ENCODE results near the gene ASPDH. TPM values are rescaled to one million over a fixed set of nuclear protein-coding genes. Genes with fewer than 3 reads are reported as not detected.

ASPDH gene
- total RNA-seq, 3 donors from 2014 or later, result not detected

GRCh38 chr19:50465000-50465399, 48.7 kb downstream of the ASPDH start:
- Histone ChIP-seq H3K36me3 (ENCODE audit: low read depth) (no peaks in the 10 kb centered on the region), H3K4me1 (ENCODE audit: low read depth) (no peaks in the 10 kb centered on the region), H3K4me3 (no peak overlapping the region), H3K9me3 (no peaks in the 10 kb centered on the region)
- ATAC-seq, result no peak
- no peak for DNase-seq
- intact Hi-C loops (cut with DNase I, micrococcal nuclease), result loop anchor here (5.0 to 10.0 kb wide), 2 partner anchors 98 to 100 kb away; partner anchors contain the start of gene NAPSA (in 2 of the 2)
- TF ChIP-seq CTCF (IDR thresholded peaks at IDR 0.05), result no peak

GRCh38 chr19:50464348-50464747, 49.4 kb downstream of the ASPDH start:
- H3K4me1 ChIP-seq (ENCODE audit: low read depth), result no peaks in the 10 kb centered on the region
- H3K4me3 ChIP-seq, result no peak overlapping the region
- H3K36me3 ChIP-seq (ENCODE audit: low read depth), result no peaks in the 10 kb centered on the region
- DNase-seq (no peak), ATAC-seq (no peak)
- no peaks in the 10 kb centered on the region for H3K9me3 ChIP-seq
- intact Hi-C loops (cut with DNase I, micrococcal nuclease), result loop anchor here (5.0 to 10.0 kb wide), 2 partner anchors 97 to 100 kb away; partner anchors contain the start of gene NAPSA (in 2 of the 2)
- no peak for TF ChIP-seq CTCF (IDR thresholded peaks at IDR 0.05)

GRCh38 chr19:50462970-50463369, 50.7 kb downstream of the ASPDH start:
- Histone ChIP-seq H3K36me3 (ENCODE audit: low read depth) (no peaks in the 10 kb centered on the region), H3K4me3 (no peak overlapping the region), H3K4me1 (ENCODE audit: low read depth) (no peaks in the 10 kb centered on the region), H3K9me3 (no peaks in the 10 kb centered on the region)
- no peak for TF ChIP-seq CTCF (IDR thresholded peaks at IDR 0.05)
- DNase-seq, result no peak
- intact Hi-C loops (cut with DNase I, micrococcal nuclease), result loop anchor here (5.0 to 10.0 kb wide), 2 partner anchors 96 to 98 kb away; partner anchors contain the start of gene NAPSA (in 2 of the 2)
- ATAC-seq, result no peak

Other genes starting within 250 kb of the ASPDH start
- gene KCNC3, start 184.5 kb downstream of the ASPDH start, total RNA-seq, result 1 to 10 TPM in 2 of 3 donors, under 1 TPM in 1; 0.49 to 1.5 (median 1.1) TPM
- 1 to 10 TPM; 1.8 to 3.2 (median 2.0) TPM for gene NAPSA, start 148.3 kb downstream of the ASPDH start, total RNA-seq
- 10 to 100 TPM; 69.7 to 99.5 (median 85.0) TPM for gene NR1H2, start 137.5 kb downstream of the ASPDH start, total RNA-seq
- 10 to 100 TPM; 20.8 to 27.9 (median 22.9) TPM for gene POLD1, start 129.6 kb downstream of the ASPDH start, total RNA-seq
- 10 to 100 TPM; 21.5 to 83.1 (median 61.6) TPM for gene SPIB, start 95.0 kb downstream of the ASPDH start, total RNA-seq
- gene MYBPC2, start 81.0 kb downstream of the ASPDH start, total RNA-seq, result under 1 TPM in 2 of 3 donors, not detected in 1; 0.10 to 0.14 TPM
- gene EMC10, start 37.4 kb downstream of the ASPDH start, total RNA-seq, result 100 to 1,000 TPM in 2 of 3 donors, 10 to 100 TPM in 1; 79.6 to 121 (median 108) TPM
- gene GARIN5A, start 37.1 kb downstream of the ASPDH start, total RNA-seq, result 1 to 10 TPM; 1.7 to 3.0 (median 2.6) TPM
- 10 to 100 TPM; 33.4 to 41.2 (median 37.2) TPM for gene JOSD2, start 2.7 kb downstream of the ASPDH start, total RNA-seq
- gene LRRC4B, start 54.5 kb upstream of the ASPDH start, total RNA-seq, result 1 to 10 TPM in 2 of 3 donors, under 1 TPM in 1; 0.52 to 4.8 (median 1.3) TPM
- gene SYT3, start 126.0 kb upstream of the ASPDH start, total RNA-seq, result 1 to 10 TPM in 1 of 3 donors, under 1 TPM in 1, not detected in 1; 0.14 to 1.2 TPM
- gene C19orf81, start 135.5 kb upstream of the ASPDH start, total RNA-seq, result under 1 TPM in 1 of 3 donors, not detected in 2; 0.41 TPM
- 1 to 10 TPM in 1 of 3 donors, under 1 TPM in 1, not detected in 1; 0.55 to 1.1 TPM for gene SHANK1, start 205.9 kb upstream of the ASPDH start, total RNA-seq
- 1 to 10 TPM; 1.4 to 7.2 (median 4.9) TPM for gene CLEC11A, start 209.5 kb upstream of the ASPDH start, total RNA-seq